SU-DHL-6 (cell line): ENCODE measurements around the gene ACKR3.

Experiments used
- H2AFZ ChIP-seq: fragments of 200-600 bp; sonication (generic); 2 replicates; pipeline ENCODE4 v1.6.1; 2014; ENCODE audit warnings: low read depth, mild to moderate bottlenecking, moderate library complexity, mixed read lengths, antibody characterized with exemption, low read length; ENCODE audit not compliant: severe bottlenecking
- H3F3A ChIP-seq: fragments of 200-600 bp; shearing (Covaris generic); 2 replicates; pipeline ENCODE4 v1.6.0; 2016; ENCODE audit warnings: antibody characterized with exemption, mild to moderate bottlenecking; ENCODE audit not compliant: insufficient read depth
- H3K27ac ChIP-seq: fragments of 200-600 bp; sonication (generic); 2 replicates; pipeline ENCODE4 v1.5.1; 2016; ENCODE audit warnings: low read depth, mild to moderate bottlenecking, low read length, moderate library complexity, mixed read lengths
- H3K27me3 ChIP-seq: fragments of 200-600 bp; sonication (generic), shearing (Covaris generic); 2 replicates; pipeline ENCODE4 v1.6.0; 2014; ENCODE audit warnings: mild to moderate bottlenecking, low read length
- H3K36me3 ChIP-seq: fragments of 200-600 bp; sonication (generic); 2 replicates; pipeline ENCODE4 v1.6.1; 2014; ENCODE audit warnings: mild to moderate bottlenecking, low read length, mixed read lengths
- H3K4me2 ChIP-seq: fragments of 300-600, 200-600 bp; shearing (Covaris generic), sonication (generic); 2 replicates; pipeline ENCODE4 v1.6.0; 2014; ENCODE audit warnings: low read length, low read depth, mild to moderate bottlenecking; ENCODE audit not compliant: poor library complexity, severe bottlenecking
- H3K4me3 ChIP-seq: fragments of 200-600 bp; sonication (generic); 2 replicates; pipeline ENCODE4 v1.5.1; 2014; ENCODE audit warnings: antibody characterized with exemption, low read length, mild to moderate bottlenecking, mixed read lengths; ENCODE audit not compliant: insufficient read depth, poor library complexity, severe bottlenecking
- H3K79me2 ChIP-seq: fragments of 200-600 bp; sonication (generic); 2 replicates; pipeline ENCODE4 v1.6.1; 2014; ENCODE audit warnings: mild to moderate bottlenecking, low read length, moderate library complexity; ENCODE audit not compliant: insufficient read depth
- H3K9ac ChIP-seq: fragments of 200-600 bp; sonication (generic); 2 replicates; pipeline ENCODE4 v1.7.0; 2014; ENCODE audit warnings: mild to moderate bottlenecking, low read length
- H3K9me2 ChIP-seq: fragments of 200-600 bp; sonication (generic); replicated peaks from 2 replicates; pipeline ENCODE4 v1.6.1; 2014; ENCODE audit warnings: low read length; ENCODE audit not compliant: insufficient read depth
- H3K9me3 ChIP-seq: fragments of 200-600 bp; sonication (generic); 2 replicates; pipeline ENCODE4 v1.6.1; 2014; ENCODE audit warnings: low read length, mixed read lengths; ENCODE audit not compliant: insufficient read depth
- H4K20me1 ChIP-seq: fragments of 200-600 bp; sonication (generic); 2 replicates; pipeline ENCODE4 v1.6.1; 2014; ENCODE audit warnings: low read depth, mild to moderate bottlenecking, antibody characterized with exemption, low read length, moderate library complexity, mixed read lengths
- EZH2phosphoT487 ChIP-seq: fragments of 200-600 bp; sonication (generic), shearing (Covaris generic); conservative IDR thresholded peaks from 2 replicates; pipeline ENCODE4 v1.6.1; 2018; ENCODE audit warnings: mild to moderate bottlenecking, antibody characterized with exemption, low read length, moderate library complexity, mixed read lengths
- TF ChIP-seq, protein P1 (sequence below): fragments of 200-600 bp; sonication (generic); IDR thresholded peaks from one replicate; pipeline ENCODE4 v1.5.1; 2017; ENCODE audit warnings: antibody characterized with exemption, mild to moderate bottlenecking, low read length, moderate library complexity; ENCODE audit not compliant: insufficient read depth, poor library complexity, severe bottlenecking

Gene ACKR3

DNA sequence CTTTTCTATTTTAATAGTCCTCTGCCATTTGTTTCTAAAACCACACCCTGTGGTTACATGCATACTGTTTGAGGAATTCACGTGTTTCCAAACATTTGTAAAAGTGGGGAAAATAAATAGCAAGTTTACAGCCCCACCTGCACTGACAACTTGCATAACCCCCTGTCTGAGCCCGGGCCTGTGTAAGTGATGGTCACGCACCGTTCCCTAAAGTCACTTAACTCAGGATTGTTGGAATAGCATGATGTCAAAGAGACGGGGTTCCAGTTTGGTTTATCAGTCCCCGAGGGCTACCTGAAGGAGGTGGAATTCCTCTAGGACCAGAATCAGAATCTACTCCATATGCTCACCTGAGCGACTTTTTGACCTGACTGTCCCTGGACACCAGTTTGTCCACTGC lies 30.5 kb downstream of the ACKR3 start:
- no peaks in the 10 kb centered on the region for H3F3A ChIP-seq
- no peak overlapping the region for H3K27ac ChIP-seq
- no peak overlapping the region for H3K4me3 ChIP-seq
- no peaks in the 10 kb centered on the region for H3K9me2 ChIP-seq
- H2AFZ ChIP-seq = no peak overlapping the region
- no peak overlapping the region for H3K9ac ChIP-seq
- no peaks in the 10 kb centered on the region for H3K79me2 ChIP-seq
- no peak overlapping the region for H3K4me2 ChIP-seq
- no peaks in the 10 kb centered on the region for H3K27me3 ChIP-seq
- no peak for TF ChIP-seq EZH2phosphoT487
- TF ChIP-seq, protein P1, sequence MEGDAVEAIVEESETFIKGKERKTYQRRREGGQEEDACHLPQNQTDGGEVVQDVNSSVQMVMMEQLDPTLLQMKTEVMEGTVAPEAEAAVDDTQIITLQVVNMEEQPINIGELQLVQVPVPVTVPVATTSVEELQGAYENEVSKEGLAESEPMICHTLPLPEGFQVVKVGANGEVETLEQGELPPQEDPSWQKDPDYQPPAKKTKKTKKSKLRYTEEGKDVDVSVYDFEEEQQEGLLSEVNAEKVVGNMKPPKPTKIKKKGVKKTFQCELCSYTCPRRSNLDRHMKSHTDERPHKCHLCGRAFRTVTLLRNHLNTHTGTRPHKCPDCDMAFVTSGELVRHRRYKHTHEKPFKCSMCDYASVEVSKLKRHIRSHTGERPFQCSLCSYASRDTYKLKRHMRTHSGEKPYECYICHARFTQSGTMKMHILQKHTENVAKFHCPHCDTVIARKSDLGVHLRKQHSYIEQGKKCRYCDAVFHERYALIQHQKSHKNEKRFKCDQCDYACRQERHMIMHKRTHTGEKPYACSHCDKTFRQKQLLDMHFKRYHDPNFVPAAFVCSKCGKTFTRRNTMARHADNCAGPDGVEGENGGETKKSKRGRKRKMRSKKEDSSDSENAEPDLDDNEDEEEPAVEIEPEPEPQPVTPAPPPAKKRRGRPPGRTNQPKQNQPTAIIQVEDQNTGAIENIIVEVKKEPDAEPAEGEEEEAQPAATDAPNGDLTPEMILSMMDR = no peak
- H3K9me3 ChIP-seq = no peaks in the 10 kb centered on the region
- H4K20me1 ChIP-seq = no peaks in the 10 kb centered on the region
- H3K36me3 ChIP-seq = no peaks in the 10 kb centered on the region

- H2AFZ ChIP-seq = no peak overlapping the region
- no peak overlapping the region for H3K9ac ChIP-seq
- no peaks in the 10 kb centered on the region for H3F3A ChIP-seq
- H3K79me2 ChIP-seq = no peaks in the 10 kb centered on the region
- no peaks in the 10 kb centered on the region for H3K9me2 ChIP-seq
- H3K9me3 ChIP-seq = no peaks in the 10 kb centered on the region
- no peak overlapping the region for H3K4me3 ChIP-seq
- H4K20me1 ChIP-seq = no peaks in the 10 kb centered on the region
- TF ChIP-seq, protein P1 = no peak
- TF ChIP-seq EZH2phosphoT487 = no peak
- no peak overlapping the region for H3K27ac ChIP-seq
- H3K4me2 ChIP-seq = no peak overlapping the region
- no peaks in the 10 kb centered on the region for H3K27me3 ChIP-seq
- no peaks in the 10 kb centered on the region for H3K36me3 ChIP-seq
These were observed 31.3 kb downstream of the ACKR3 start for GRCh38 chr2:236600892-236601291.

DNA sequence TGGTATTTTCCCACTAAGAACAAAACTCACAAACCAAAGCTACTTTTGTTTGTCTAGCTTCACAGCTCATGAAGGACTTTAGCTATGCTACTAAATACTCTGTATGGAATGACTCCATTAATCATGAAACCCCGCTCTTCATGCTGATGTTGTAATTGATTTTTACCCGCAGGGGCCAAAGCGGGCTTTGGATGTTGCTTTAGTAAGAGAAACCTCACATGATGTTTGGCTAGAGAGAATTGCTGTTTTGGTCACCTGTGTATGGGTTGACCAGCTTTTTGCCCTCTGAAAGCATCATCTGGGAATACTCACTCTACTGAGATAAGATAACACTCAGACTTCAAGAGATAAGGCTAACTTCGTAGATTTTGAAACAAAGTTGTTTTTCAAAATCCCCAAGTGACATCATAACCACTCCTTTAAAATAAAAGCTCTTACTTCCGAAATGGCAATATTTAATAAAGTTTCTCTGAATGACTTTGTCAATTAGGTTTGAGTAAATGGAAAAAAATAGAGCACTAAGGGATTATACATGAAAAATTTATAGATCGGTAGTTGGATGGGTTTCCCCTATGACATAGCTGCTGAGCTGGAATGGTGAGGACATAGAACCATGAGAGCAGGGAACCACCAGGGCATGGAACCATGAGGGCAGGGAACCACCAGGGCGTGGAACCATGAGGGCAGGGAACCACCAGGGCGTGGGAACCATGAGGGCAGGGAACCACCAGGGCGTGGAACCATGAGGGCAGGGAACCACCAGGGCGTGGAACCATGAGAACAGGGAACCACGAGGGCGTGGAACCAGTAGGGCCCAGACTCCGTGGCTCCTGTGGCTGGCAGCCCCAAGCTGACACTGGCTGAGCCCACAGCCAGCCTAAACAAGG lies 31.9 kb downstream of the ACKR3 start:
- Histone ChIP-seq H3K27me3 (no peaks in the 10 kb centered on the region), H3K79me2 (no peaks in the 10 kb centered on the region), H3K9ac (no peak overlapping the region), H2AFZ (no peak overlapping the region), H3K9me2 (no peaks in the 10 kb centered on the region), H3F3A (no peaks in the 10 kb centered on the region), H3K36me3 (no peaks in the 10 kb centered on the region), H3K4me2 (no peak overlapping the region), H3K4me3 (no peak overlapping the region), H3K27ac (no peak overlapping the region), H4K20me1 (no peaks in the 10 kb centered on the region), H3K9me3 (no peaks in the 10 kb centered on the region)
- TF ChIP-seq, protein P1 = no peak
- no peak for TF ChIP-seq EZH2phosphoT487
